Measurements from ENCODE around the gene ANAPC2. TPM values are rescaled to one million over a fixed set of nuclear protein-coding genes. Genes with fewer than 3 reads are reported as not detected.

The ANAPC2 gene
- total RNA-seq, 4 donors from 2014 or later, result 14.0 to 34.1 (median 25.1) TPM

DNA sequence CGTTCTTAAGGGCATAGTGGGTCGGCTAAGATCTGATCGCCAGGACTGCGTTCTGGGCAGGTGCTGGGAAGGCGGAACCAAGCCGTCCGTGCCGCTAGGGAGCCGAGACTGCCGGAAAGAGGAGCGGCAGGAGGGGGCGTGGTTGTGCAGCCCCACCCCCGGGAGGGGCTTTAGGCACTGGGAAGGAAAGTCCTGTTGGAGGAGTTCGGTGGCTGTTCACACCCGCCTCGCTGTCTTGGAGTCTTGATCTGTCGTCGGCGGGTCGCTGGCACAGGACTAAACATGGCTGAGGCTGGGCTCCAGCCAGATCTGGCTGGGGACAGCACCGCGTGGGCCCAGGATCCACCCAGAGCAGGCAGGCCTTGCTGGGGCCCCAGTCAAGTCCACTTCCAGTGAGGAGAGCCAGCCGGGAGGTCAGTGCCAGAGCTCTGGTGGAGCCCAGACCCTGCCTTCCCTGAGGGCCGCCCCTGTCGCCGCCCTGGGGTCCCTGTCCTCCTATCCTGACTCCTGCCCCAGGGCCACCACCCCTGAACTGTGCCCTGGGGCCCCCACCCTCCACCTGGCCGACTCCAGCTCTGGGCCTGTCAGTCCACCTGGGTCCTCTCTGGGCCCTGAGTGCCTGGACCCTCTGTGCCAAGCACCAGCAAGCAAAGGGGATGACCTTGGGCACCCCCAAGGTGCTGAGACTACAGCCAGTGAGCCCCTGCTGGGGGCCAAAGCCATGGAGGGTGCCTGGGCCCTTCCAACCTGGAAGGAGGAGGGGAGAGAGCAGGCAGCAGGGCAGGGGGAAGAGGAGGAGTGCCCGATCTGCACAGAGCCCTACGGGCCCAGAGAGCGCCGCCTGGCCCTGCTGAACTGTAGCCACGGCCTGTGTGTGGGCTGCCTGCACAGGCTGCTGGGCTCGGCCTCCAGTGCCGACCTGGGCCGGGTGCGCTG is 29.2 kb upstream of the ANAPC2 start:
- TF ChIP-seq POLR2A (IDR thresholded peaks at IDR 0.05), result peak in 2 of 4 donors; percentile 50 to 70
- TF ChIP-seq, protein P1, sequence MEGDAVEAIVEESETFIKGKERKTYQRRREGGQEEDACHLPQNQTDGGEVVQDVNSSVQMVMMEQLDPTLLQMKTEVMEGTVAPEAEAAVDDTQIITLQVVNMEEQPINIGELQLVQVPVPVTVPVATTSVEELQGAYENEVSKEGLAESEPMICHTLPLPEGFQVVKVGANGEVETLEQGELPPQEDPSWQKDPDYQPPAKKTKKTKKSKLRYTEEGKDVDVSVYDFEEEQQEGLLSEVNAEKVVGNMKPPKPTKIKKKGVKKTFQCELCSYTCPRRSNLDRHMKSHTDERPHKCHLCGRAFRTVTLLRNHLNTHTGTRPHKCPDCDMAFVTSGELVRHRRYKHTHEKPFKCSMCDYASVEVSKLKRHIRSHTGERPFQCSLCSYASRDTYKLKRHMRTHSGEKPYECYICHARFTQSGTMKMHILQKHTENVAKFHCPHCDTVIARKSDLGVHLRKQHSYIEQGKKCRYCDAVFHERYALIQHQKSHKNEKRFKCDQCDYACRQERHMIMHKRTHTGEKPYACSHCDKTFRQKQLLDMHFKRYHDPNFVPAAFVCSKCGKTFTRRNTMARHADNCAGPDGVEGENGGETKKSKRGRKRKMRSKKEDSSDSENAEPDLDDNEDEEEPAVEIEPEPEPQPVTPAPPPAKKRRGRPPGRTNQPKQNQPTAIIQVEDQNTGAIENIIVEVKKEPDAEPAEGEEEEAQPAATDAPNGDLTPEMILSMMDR (IDR thresholded peaks at IDR 0.05), result peak in 2 of 6 experiments; percentile 11 to 15
- no peaks in the 10 kb centered on the region for H3K9me3 ChIP-seq
- no peak for DNase-seq
- intact Hi-C loops (cut with DNase I), result no loop called here
- peak overlapping the region; percentile 83 to 92 (median 90) for H3K27ac ChIP-seq
- H3K36me3 ChIP-seq, result peaks cover 0 to 29% (median 0%) of the 10 kb centered on the region in 3 donors
- peaks cover 22 to 57% (median 25%) of the 10 kb centered on the region in 3 donors for H3K4me1 ChIP-seq
- H3K4me3 ChIP-seq, result peak overlapping the region; percentile 37 to 66 (median 50)
- WGBS, 2 donors, result 49% methylated on average over 9 of the region's 36 CpGs; no CpG with 5 or more reads in 1 of the 2 donors
- no peaks in the 10 kb centered on the region for H3K27me3 ChIP-seq

DNA sequence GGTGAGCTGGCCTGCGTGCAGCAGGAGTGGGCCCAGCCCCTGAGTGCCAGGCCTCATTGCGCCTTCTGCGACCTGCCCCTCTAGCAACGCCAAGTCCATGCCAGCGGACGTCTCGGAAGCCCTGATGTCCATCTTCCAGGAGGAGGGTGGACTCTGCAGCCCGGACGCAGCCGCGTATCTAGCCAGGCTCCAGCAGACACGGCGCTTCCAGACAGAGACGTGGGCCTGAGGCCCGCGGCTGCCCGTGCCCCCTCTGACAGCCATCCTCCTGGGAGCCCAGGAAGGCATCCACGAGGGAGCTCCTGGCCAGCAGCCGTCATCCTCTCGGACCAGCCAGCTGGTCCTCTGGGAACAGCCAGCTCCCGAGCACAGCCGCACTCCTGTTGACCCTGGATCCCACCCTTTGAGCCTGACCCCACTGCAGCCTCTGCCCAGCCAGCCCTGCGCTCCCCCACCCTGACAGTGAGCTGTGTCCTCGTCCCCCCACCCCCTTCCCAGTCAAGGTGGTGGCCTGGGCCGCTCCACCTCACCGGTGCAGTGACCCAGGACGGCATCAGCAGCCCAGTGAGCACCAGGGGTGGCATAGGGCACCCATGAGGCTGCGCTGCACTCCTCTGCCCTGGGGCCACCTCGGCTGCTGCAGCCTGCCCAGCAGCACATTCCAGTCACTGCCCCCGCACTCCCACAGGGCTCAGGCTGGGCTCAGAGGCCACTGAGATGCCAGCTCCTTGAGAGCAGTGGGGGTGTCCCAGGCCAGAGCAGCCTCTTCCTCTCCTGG is 28.0 kb upstream of the ANAPC2 start:
- peaks cover 0 to 29% (median 0%) of the 10 kb centered on the region in 3 donors for H3K36me3 ChIP-seq
- no peaks in the 10 kb centered on the region for H3K9me3 ChIP-seq
- H3K27me3 ChIP-seq, result no peaks in the 10 kb centered on the region
- TF ChIP-seq POLR2A (IDR thresholded peaks at IDR 0.05), result no peak
- TF ChIP-seq, protein P1 (IDR thresholded peaks at IDR 0.05), result no peak
- 70 to 96% methylated on average over 2 to 9 of the region's 30 CpGs for WGBS, 2 donors
- H3K4me3 ChIP-seq, result peak overlapping the region in 1 of 4 donors; percentile 51
- DNase-seq, result no peak
- H3K27ac ChIP-seq, result peak overlapping the region; percentile 83 to 92 (median 90)
- intact Hi-C loops (cut with DNase I), result no loop called here
- peaks cover 16 to 49% (median 17%) of the 10 kb centered on the region in 3 donors for H3K4me1 ChIP-seq

DNA sequence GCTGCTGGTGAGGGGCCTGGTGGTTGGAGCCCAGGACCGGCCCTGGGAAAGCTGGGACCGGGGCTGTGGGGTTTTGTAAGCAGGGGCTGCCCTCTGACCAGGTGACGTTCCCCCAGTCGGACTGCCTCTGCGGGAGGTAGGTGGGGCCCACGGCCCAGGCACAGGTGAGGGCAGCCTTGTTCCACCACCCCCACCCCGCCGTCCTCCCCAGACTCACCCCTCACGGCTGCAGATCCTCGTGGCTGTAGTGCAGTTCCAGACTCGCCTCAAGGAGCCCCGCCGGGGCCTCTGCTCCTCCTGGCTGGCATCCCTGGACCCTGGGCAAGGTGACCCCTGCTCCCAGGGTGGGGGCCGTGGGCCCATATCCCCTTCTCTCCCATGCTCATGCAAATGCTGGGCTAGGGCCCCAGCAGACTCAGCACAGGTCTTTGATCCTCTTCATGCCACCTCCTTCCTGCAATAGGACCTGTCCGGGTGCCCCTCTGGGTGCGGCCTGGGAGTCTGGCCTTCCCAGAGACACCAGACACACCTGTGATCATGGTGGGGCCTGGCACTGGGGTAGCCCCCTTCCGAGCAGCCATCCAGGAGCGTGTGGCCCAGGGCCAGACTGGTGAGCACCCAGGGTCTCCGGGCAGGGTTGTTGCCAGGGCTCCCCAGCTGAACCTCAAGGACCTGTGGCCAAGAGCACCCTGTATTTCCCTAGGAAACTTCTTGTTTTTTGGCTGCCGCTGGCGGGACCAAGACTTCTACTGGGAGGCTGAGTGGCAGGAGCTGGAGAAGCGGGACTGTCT is 27.0 kb upstream of the ANAPC2 start:
- TF ChIP-seq, protein P1 (IDR thresholded peaks at IDR 0.05), result no peak
- no peak for TF ChIP-seq POLR2A (IDR thresholded peaks at IDR 0.05)
- 61% methylated on average over 4 of the region's 22 CpGs; no CpG with 5 or more reads in 1 of the 2 donors for WGBS, 2 donors
- no peak for DNase-seq
- Histone ChIP-seq H3K27me3 (no peaks in the 10 kb centered on the region), H3K36me3 (peaks cover 0 to 33% (median 0%) of the 10 kb centered on the region in 3 donors), H3K4me3 (no peak overlapping the region), H3K9me3 (no peaks in the 10 kb centered on the region), H3K27ac (no peak overlapping the region), H3K4me1 (peaks cover 15 to 39% (median 16%) of the 10 kb centered on the region in 3 donors)
- intact Hi-C loops (cut with DNase I), result no loop called here

DNA sequence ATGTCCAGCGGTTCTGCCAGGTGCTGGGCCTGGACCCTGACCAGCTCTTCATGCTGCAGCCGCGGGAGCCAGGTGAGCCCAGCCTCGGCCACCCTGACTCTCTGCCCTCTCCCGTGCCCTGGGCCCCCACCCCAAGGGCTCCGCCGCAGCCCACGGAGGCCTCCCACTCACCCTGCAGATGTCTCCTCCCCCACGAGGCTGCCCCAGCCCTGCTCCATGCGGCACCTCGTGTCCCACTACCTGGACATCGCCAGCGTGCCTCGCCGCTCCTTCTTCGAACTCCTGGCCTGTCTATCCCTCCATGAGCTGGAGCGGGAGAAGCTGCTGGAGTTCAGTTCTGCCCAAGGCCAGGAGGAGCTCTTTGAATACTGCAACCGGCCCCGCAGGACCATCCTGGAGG is 26.3 kb upstream of the ANAPC2 start:
- H3K9me3 ChIP-seq, result no peaks in the 10 kb centered on the region
- H3K27me3 ChIP-seq, result no peaks in the 10 kb centered on the region
- H3K36me3 ChIP-seq, result peaks cover 0 to 41% (median 4%) of the 10 kb centered on the region in 3 donors
- TF ChIP-seq, protein P1 (IDR thresholded peaks at IDR 0.05), result no peak
- no peak for TF ChIP-seq POLR2A (IDR thresholded peaks at IDR 0.05)
- H3K27ac ChIP-seq, result no peak overlapping the region
- peaks cover 15 to 31% (median 16%) of the 10 kb centered on the region in 3 donors for H3K4me1 ChIP-seq
- intact Hi-C loops (cut with DNase I), result no loop called here
- WGBS, 2 donors, result 78 to 80% methylated on average over 8 to 11 of the region's 19 CpGs
- no peak overlapping the region for H3K4me3 ChIP-seq
- DNase-seq, result no peak

Data from esophagus squamous epithelium (tissue), 5 donors.